ENCODE results near the gene CLIC3.
A peak's percentile ranks its signal among the peaks of the same experiment; 100 is the strongest.

CLIC3 gene

DNA sequence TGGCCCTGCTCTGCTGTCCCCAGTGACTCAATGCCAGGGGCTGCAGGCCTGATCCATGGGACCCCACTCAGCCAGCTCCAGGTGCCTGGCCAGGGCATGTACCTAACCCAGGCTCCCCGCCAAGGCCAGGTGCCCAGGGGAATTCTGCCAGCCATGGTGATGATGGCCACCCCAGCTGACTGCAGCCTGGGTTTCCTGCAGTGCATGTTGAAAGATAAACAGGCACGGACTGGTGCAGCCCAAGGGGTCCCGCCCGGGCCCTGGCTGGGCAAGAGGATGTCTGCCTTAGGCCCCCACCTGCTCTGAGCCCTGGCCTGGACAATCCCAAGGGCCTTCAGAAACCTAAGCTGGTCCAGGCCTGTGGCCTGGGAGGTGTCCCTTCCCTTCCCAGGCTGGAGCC, 30.5 kb upstream of the CLIC3 start:
- H3K4me3 ChIP-seq (ENCODE audit: low read depth, low read length) = peak overlapping the region; percentile 75
- TF ChIP-seq, protein P1, sequence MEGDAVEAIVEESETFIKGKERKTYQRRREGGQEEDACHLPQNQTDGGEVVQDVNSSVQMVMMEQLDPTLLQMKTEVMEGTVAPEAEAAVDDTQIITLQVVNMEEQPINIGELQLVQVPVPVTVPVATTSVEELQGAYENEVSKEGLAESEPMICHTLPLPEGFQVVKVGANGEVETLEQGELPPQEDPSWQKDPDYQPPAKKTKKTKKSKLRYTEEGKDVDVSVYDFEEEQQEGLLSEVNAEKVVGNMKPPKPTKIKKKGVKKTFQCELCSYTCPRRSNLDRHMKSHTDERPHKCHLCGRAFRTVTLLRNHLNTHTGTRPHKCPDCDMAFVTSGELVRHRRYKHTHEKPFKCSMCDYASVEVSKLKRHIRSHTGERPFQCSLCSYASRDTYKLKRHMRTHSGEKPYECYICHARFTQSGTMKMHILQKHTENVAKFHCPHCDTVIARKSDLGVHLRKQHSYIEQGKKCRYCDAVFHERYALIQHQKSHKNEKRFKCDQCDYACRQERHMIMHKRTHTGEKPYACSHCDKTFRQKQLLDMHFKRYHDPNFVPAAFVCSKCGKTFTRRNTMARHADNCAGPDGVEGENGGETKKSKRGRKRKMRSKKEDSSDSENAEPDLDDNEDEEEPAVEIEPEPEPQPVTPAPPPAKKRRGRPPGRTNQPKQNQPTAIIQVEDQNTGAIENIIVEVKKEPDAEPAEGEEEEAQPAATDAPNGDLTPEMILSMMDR (IDR thresholded peaks at IDR 0.05; ENCODE audit: control insufficient read depth, extremely low read depth, insufficient read depth) = no peak
- no peak for DNase-seq (ENCODE audit: low read depth)

DNA sequence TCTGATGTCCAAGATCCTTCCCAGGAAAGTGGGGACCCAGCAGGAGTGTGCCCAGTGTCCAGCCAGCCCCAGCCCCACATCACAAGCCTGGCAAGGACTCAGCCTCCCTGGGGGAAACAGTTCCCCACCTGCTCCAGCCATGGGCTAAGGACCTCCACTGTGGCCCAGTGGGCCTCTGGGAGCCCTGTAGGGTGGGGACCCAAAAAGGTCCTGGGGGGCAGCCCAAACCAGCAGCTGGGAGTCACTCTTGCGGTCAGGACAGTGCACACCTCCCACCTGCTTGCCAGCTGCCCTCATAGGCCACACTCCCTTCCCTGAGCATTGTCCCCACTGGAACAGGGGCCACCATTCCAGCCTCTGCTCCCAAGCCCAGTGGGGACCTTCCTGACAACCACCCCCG, 30.0 kb upstream of the CLIC3 start:
- no peak for DNase-seq (ENCODE audit: low read depth)
- TF ChIP-seq, protein P1 (IDR thresholded peaks at IDR 0.05; ENCODE audit: control insufficient read depth, extremely low read depth, insufficient read depth) = no peak
- H3K4me3 ChIP-seq (ENCODE audit: low read depth, low read length) = peak overlapping the region; percentile 75

DNA sequence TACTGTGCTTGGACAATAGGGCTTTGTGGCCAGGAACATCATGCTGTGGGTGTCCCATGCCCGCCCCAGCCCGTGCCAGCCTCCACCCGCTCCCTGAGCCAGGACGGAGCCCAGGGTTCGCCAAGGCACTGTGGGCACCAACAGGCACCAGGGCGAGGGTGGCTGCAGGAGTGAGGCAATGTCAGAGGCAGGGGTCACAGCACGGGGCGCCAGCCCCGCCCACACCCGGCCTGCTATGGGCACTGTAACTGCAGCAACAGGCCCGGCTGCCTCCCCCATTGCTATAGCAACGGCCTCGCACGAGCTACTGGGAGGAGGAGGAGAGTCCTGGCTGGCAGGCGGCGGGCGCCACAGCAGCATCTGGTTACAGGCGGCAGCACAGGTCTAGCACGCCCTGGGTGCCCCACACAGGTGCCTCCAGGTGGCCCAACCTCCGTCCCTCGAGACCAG, 29.2 kb upstream of the CLIC3 start:
- DNase-seq (ENCODE audit: low read depth) = peak; percentile 69
- TF ChIP-seq, protein P1 (IDR thresholded peaks at IDR 0.05; ENCODE audit: control insufficient read depth, extremely low read depth, insufficient read depth) = peak; percentile 29; the same call in 1 of the 2 replicates
- H3K4me3 ChIP-seq (ENCODE audit: low read depth, low read length) = peak overlapping the region; percentile 75

DNA sequence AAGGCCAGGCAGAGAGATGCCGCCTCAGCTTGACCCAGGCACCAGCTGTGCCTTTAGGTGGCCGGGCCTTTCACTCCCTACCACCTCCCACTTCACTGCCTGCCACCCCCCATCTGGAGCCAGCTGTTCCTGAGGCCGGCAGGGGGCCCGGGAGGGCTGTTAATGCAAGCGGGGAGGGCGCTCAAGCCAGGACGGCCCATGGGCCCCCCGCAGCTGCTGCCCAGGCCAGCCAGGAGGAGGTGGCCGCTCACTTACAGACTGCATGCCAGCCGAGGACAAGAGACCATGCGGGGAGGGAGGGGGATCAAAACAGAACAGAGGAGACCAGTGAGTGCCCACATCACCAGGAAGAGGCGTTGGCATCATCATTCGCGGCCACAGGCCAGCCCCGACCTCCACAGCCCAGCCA, 27.2 kb upstream of the CLIC3 start:
- TF ChIP-seq, protein P1 (IDR thresholded peaks at IDR 0.05; ENCODE audit: control insufficient read depth, extremely low read depth, insufficient read depth) = no peak
- no peak overlapping the region for H3K4me3 ChIP-seq (ENCODE audit: low read depth, low read length)
- no peak for DNase-seq (ENCODE audit: low read depth)

DNA sequence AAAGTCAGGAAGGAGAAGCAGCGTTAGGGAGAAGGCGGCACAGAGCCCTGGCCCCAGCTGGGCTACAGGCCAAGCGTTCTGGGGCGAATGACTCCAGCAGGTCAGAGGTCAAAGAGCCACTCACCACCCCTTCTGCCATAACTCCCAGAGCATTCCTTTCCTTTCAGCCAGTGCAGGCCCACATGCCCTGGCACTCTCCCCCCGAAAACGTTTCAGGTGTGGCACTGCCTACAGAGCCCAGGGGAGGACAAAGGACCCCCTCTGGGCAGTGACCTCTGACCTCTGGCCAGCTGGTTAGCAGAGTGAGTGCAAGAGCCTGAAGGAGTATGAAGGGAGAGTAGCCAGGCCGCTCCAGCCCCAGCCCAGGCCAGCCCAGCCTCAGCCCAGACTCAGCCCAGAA, 26.8 kb upstream of the CLIC3 start:
- TF ChIP-seq, protein P1 (IDR thresholded peaks at IDR 0.05; ENCODE audit: control insufficient read depth, extremely low read depth, insufficient read depth) = no peak
- no peak overlapping the region for H3K4me3 ChIP-seq (ENCODE audit: low read depth, low read length)
- no peak for DNase-seq (ENCODE audit: low read depth)

DNA sequence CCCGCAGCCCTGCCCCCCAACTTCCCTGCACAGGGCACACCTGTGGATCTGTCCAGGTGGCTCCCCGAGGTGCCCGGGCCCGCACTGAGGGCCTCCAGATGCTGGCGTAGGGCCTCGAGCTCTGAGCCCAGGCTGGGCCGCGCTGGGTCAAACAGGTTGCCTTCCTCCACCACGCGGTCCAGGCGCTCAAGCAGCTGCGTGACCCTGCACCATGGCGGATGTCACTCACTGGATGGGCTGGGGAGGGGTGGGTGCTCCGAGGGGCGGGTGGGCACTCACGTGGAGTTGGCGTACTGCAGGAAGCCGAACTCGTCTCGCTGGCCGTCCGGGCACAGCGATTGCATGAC, 26.3 kb upstream of the CLIC3 start:
- peak overlapping the region; percentile 15; the same call in 1 of the 2 replicates for H3K4me3 ChIP-seq (ENCODE audit: low read depth, low read length)
- TF ChIP-seq, protein P1 (IDR thresholded peaks at IDR 0.05; ENCODE audit: control insufficient read depth, extremely low read depth, insufficient read depth) = no peak
- DNase-seq (ENCODE audit: low read depth) = no peak

DNA sequence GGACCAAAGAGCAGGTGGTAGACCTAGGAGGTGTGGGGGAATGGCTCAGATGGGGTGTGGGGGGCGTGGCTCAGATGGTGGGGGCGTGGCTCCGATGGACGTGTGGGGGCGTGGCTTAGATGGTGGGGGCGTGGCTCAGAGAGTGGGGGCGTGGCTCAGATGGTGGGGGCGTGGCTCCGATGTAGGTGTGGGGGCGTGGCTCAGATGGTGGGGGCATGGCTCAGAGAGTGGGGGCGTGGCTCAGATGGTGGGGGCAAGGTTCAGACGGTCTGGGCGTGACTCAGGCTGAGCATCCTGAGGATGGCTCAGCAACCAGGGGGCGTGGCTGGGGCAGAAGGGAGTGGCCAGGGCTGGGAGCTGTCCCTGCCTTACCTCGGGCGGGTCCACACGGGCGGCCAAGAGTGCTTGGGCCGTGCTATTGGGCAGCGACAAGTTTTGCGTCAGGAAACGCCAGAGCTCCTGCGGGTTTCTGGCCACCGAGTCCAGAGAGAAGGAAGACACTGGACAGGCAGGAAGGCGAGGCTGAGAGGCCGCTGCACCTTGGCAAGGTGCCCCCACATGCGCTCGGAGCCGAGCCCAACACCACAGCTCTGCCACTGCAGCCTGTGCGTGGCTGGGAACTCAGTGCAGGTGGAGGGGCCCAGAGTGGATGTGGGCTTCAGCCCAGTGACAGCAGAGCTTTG, 25.8 kb upstream of the CLIC3 start:
- no peak overlapping the region; the same call in 1 of the 2 replicates for H3K4me3 ChIP-seq (ENCODE audit: low read depth, low read length)
- peak; percentile 99 for DNase-seq (ENCODE audit: low read depth)
- TF ChIP-seq, protein P1 (IDR thresholded peaks at IDR 0.05; ENCODE audit: control insufficient read depth, extremely low read depth, insufficient read depth) = no peak
